Measurements from ENCODE around the gene PAQR8.

GRCh38 chr6:52328303-52328662 lies 33.7 kb upstream of the PAQR8 start:
- TF ChIP-seq MAZ (IDR thresholded peaks at IDR 0.05; ENCODE audit: borderline replicate concordance, low read depth, low read length) (no peak), CTCF (conservative IDR thresholded peaks at IDR 0.05; ENCODE audit: low read depth, low read length) (no peak), SMC3 (IDR thresholded peaks at IDR 0.05; ENCODE audit: low read depth, low read length) (no peak), MXI1 (IDR thresholded peaks at IDR 0.05; ENCODE audit: borderline replicate concordance, low read depth, low read length) (no peak), POLR2A (IDR thresholded peaks at IDR 0.05; ENCODE audit: low read depth, low read length) (no peak), USF2 (IDR thresholded peaks at IDR 0.05; ENCODE audit: low read depth, low read length) (no peak)
